GM12801 (cell line): ENCODE results near the gene FOXC1.

Source experiments
- TF ChIP-seq, protein P1 (sequence below): IDR thresholded peaks from one replicate; pipeline ENCODE4 v1.5.1; 2011; ENCODE audit warnings: control low read depth; ENCODE audit not compliant: insufficient read length; ENCODE audit errors: extremely low read depth

The FOXC1 gene

DNA sequence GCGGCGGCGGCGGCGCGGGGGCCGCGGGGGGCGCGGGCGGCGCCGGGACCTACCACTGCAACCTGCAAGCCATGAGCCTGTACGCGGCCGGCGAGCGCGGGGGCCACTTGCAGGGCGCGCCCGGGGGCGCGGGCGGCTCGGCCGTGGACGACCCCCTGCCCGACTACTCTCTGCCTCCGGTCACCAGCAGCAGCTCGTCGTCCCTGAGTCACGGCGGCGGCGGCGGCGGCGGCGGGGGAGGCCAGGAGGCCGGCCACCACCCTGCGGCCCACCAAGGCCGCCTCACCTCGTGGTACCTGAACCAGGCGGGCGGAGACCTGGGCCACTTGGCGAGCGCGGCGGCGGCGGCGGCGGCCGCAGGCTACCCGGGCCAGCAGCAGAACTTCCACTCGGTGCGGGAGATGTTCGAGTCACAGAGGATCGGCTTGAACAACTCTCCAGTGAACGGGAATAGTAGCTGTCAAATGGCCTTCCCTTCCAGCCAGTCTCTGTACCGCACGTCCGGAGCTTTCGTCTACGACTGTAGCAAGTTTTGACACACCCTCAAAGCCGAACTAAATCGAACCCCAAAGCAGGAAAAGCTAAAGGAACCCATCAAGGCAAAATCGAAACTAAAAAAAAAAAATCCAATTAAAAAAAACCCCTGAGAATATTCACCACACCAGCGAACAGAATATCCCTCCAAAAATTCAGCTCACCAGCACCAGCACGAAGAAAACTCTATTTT is 2.0 kb downstream of the FOXC1 start:
- TF ChIP-seq, protein P1, sequence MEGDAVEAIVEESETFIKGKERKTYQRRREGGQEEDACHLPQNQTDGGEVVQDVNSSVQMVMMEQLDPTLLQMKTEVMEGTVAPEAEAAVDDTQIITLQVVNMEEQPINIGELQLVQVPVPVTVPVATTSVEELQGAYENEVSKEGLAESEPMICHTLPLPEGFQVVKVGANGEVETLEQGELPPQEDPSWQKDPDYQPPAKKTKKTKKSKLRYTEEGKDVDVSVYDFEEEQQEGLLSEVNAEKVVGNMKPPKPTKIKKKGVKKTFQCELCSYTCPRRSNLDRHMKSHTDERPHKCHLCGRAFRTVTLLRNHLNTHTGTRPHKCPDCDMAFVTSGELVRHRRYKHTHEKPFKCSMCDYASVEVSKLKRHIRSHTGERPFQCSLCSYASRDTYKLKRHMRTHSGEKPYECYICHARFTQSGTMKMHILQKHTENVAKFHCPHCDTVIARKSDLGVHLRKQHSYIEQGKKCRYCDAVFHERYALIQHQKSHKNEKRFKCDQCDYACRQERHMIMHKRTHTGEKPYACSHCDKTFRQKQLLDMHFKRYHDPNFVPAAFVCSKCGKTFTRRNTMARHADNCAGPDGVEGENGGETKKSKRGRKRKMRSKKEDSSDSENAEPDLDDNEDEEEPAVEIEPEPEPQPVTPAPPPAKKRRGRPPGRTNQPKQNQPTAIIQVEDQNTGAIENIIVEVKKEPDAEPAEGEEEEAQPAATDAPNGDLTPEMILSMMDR, result no peak

DNA sequence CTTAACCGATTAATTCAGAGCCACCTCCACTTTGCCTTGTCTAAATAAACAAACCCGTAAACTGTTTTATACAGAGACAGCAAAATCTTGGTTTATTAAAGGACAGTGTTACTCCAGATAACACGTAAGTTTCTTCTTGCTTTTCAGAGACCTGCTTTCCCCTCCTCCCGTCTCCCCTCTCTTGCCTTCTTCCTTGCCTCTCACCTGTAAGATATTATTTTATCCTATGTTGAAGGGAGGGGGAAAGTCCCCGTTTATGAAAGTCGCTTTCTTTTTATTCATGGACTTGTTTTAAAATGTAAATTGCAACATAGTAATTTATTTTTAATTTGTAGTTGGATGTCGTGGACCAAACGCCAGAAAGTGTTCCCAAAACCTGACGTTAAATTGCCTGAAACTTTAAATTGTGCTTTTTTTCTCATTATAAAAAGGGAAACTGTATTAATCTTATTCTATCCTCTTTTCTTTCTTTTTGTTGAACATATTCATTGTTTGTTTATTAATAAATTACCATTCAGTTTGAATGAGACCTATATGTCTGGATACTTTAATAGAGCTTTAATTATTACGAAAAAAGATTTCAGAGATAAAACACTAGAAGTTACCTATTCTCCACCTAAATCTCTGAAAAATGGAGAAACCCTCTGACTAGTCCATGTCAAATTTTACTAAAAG is 2.7 kb downstream of the FOXC1 start:
- TF ChIP-seq, protein P1, result no peak

DNA sequence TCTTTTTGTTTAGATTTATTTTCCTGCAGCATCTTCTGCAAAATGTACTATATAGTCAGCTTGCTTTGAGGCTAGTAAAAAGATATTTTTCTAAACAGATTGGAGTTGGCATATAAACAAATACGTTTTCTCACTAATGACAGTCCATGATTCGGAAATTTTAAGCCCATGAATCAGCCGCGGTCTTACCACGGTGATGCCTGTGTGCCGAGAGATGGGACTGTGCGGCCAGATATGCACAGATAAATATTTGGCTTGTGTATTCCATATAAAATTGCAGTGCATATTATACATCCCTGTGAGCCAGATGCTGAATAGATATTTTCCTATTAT is 3.2 kb downstream of the FOXC1 start:
- TF ChIP-seq, protein P1, result no peak

DNA sequence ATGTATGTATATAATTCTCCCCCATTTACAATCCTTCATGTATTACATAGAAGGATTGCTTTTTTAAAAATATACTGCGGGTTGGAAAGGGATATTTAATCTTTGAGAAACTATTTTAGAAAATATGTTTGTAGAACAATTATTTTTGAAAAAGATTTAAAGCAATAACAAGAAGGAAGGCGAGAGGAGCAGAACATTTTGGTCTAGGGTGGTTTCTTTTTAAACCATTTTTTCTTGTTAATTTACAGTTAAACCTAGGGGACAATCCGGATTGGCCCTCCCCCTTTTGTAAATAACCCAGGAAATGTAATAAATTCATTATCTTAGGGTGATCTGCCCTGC is 3.6 kb downstream of the FOXC1 start:
- TF ChIP-seq, protein P1, result no peak

DNA sequence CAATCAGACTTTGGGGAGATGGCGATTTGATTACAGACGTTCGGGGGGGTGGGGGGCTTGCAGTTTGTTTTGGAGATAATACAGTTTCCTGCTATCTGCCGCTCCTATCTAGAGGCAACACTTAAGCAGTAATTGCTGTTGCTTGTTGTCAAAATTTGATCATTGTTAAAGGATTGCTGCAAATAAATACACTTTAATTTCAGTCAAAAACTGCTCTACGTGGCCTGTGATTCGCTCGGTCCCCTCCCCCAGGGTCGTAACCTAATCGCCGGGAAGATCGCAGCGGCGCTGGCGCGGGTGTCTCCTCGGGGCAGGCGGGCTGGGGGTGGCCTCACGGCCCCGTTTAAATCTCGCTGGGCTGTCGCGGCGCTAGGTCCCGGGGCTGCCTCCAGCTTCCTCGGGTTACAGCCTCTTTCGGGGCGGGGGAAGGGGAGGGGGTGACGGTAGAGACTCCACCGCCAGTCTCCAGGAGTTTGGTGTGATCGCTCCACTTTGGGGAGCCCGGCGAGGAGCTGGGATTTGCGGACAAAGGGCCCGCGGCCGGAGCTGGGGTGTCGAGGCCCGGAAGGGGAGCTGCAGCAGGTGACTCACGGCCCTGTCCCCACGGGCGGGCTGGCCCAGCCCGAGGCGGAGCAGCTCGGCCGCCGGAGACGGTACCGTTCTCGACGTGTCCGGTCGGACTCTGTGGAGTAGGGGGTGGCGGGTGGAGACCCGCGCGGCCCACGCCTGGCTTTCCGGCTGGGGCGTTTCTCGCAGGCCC is 4.2 kb downstream of the FOXC1 start:
- TF ChIP-seq, protein P1, result no peak

DNA sequence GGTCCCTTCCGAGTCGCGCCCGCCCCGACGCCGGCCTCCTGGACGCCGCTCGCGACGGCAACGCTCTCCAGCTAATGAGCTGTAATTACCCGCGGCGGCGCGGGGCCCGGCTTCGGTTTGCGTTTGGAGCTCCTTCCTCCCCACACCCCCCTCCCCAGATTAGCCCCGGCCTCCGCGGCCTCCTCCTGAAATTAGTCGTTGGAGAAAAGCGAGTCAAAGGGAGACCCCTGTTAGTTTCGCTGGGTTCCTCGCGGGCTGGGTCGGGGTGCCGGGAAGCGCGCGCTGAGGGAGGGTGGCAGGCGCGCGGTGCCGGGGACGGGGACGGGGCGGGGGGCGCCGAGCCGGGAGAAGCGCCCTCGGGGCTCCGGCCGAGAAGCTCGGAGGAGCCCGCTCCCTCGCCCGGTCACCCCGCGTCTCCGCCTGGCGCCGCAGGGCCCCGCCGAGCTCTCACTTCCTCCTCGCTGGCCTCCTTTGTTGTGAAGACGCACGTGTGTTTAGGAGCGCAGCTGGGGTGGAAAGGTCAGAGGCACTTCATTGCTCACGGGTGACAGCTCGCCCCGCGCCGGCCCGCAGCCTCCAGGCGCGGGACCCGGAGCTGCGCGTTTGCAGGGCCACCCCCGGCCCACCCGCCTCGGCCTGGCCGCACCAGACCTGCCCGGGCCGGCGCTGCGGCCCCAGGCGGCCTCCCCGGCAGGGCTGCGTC is 4.9 kb downstream of the FOXC1 start:
- TF ChIP-seq, protein P1, result no peak

DNA sequence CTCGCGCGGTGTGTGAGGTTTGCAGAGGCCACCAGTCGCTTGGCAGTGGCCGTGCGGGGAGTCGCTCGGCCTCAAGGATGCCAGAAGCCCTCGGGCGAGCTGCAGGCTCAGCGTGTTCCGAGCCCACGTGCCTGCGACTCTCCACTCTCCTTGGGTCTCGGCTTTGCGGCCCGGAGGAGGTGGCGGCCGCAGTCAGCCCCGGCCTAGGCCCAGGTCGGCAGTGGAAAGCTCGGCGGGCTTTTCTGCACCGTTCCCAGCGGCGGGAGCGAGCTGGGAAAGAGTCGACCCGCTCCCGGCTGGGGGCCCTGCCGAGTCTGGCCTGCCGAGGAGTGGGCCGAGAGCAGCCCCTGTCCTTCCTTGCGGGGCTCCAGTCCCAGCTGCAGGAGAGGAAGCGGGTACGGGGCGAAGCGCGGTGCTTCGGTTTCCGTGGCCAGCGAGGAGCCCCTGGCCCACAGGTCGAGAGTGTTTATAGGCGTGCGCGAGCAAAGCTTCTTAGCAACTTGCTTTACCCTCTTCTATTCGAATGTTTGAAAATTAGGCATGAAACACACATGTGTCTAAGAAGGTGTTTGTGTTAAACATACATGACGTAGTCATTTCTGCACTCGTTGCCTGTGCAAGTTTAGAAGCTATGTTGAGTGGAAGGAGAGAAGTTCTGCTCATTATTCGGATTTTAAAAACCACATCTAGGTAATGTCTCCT is 5.6 kb downstream of the FOXC1 start:
- TF ChIP-seq, protein P1, result no peak
